NCI-H446 treated with DMSO at 0.1 percent for 48 hours (cell line): ENCODE results near the gene SLC24A5.

Experiments used
- DNase-seq: peaks from one replicate; lab custom pipeline; 2025; lab: John Stamatoyannopoulos, UW

The SLC24A5 gene

GRCh38 chr15:48120745-48121144 is at the start of gene SLC24A5:
SLC24A5 (plus strand) TSS chr15:48120990; CDS start chr15:48121045, 55 bp downstream.
- DNase-seq: no peak

- DNase-seq: no peak
These were observed 47.8 kb upstream of the SLC24A5 start for GRCh38 chr15:48072941-48073340.

GRCh38 chr15:48073881-48074280 is 46.9 kb upstream of the SLC24A5 start:
- DNase-seq: no peak

DNA sequence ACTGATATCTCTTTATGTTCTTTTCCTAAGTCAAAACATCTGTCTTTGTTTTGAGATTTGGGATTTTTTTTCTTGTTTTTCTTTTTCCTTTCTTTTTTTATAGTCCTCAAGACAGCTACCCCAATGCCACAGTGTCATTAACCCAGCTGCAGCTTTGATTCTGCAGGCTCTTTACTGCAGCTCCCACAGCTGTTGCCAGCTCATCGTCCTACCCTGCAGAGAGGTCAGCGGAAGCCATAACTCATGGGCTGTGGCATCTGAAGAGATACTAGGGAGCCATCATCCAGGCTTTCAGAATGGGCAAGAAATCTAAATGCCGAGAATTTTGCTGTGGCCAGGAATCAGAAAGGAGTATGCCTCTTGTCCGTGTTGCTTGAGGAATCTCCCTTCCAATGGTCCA is 44.3 kb upstream of the SLC24A5 start:
- no peak for DNase-seq

DNA sequence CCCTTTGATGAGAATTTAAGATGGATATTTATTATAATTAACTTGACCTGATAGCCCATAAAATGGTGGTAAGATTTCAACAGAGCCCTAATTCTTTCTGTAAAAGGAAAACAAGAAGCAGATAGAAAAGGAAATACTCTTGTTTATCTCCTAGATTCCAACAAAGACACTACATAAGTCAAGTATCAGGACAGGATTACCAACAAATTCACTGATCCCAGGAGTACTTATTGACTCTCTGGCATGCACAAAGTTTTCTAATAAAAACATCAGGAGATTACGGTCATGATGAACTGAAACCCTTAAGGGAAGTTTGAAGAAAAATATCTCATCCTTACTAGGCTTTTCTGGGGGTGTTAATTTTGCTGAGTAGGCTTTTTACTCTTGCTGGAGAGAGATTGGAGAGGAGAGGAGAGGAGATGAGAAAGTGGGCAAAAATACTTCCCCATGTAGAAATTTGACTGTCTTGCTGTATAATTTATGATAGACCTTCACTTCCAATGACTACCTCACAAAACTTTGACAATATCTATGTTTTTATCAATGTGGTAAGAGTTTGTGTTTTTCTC is 43.1 kb upstream of the SLC24A5 start:
- no peak for DNase-seq

DNA sequence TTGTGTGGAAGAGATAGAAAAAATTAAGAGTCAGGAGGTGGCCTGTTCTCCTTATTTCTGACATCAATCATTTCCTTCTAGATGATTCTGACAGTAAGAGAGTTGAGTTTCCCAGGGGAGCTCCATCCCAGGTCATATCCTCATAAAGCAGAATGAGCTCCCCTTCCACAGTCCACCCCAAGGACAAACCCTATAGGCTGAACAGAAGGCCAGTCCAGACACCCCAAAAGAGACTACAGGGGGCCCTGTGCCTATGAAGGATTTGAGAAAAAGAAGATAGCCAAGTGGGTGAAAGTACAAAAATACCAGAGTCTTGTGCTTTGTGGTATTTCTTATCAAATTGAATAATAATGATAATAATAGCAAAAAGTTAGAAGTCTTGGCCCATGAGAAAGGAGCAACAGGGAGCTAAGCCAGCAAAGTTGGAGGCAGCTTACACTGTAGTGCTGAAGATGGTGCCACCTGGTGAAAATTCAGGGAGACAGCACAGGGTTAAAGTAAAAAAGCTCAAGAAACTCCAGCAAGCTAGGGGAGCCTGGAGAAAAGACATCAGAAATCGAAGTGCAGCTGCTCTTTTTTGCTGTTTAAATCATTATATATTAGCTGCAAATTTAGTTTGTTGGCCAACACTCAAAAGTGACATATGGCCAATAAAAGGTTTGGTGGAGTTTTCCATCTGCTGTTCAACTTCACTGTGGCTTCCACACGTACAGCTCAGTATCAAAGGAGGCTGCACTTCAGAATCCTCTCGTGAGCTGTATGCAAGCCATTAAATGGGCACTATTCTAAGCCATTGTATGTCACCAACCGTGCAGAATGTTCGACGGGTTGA is 35.8 kb upstream of the SLC24A5 start:
- DNase-seq: peak; percentile 88

- peak; percentile 74 for DNase-seq
These were observed 35.2 kb upstream of the SLC24A5 start for GRCh38 chr15:48085591-48085930.

- DNase-seq: peak; percentile 77
These were observed 34.7 kb upstream of the SLC24A5 start for GRCh38 chr15:48086133-48086532.

GRCh38 chr15:48086576-48086975 is 34.2 kb upstream of the SLC24A5 start:
- peak; percentile 77 for DNase-seq

GRCh38 chr15:48087844-48088243 is 32.9 kb upstream of the SLC24A5 start:
- DNase-seq: no peak

GRCh38 chr15:48089702-48090101 is 31.1 kb upstream of the SLC24A5 start:
- no peak for DNase-seq

- DNase-seq: no peak
These were observed 30.7 kb upstream of the SLC24A5 start for GRCh38 chr15:48090115-48090514.

- no peak for DNase-seq
These were observed 30.1 kb upstream of the SLC24A5 start for GRCh38 chr15:48090666-48091065.

DNA sequence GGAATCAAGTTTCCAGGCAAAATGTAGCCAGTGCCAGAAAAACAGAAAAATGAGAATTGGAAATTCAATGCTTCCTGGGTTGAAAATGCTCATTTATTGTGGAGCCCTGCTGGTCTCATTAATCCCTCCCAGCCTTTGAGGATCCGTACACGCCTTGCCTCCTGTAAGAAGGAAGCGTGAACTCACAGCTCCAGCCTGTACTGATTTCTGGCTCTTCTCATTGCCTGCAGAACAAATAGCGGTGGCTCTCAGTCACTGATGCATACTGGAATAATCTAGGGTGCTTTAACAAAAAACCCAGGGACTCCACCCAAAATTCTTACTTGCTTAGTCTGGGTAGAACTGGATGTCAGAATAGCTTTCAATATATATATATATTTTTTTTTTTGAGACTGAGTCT is 29.3 kb upstream of the SLC24A5 start:
- DNase-seq: no peak

DNA sequence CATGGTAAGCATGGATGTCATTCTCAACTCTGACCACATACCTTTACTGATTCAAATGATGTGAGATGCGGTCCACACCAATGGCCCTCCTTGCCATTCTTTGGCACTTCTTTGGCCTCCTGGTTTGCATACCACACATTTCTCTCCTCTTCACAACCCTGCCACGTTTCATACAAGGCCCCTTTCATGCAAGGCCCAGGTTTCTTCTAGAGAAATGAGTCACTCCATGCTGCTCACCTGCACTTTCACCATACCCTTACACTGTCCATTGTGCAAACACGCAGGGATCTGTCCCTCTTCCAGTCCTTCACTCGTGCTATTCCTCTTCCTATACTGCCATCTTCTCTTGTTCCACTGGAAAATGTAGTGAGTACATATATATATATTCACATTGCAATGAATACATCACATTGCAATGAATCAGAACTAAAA is 24.4 kb upstream of the SLC24A5 start:
- DNase-seq: no peak

- DNase-seq: no peak
These were observed 24.0 kb upstream of the SLC24A5 start for GRCh38 chr15:48096813-48097212.

DNA sequence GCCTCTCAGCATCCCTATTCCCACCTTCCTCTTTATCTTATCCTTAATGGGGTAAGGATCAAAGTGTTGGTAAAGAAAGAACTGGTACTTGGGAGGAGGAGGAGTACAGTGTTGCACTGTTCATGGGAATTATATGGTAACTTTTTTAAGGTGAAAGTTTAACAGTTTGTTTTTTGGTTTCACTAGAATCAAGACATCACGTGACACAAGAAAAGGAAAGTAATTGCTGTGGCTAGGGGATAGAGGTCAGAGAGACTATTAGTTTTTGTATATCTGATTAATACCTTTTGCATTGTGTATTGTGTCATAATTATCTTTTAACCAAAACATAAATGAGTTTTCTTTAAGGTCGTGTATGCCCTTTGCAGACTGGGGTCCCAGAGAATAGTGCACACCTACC is 23.5 kb upstream of the SLC24A5 start:
- DNase-seq: no peak

DNA sequence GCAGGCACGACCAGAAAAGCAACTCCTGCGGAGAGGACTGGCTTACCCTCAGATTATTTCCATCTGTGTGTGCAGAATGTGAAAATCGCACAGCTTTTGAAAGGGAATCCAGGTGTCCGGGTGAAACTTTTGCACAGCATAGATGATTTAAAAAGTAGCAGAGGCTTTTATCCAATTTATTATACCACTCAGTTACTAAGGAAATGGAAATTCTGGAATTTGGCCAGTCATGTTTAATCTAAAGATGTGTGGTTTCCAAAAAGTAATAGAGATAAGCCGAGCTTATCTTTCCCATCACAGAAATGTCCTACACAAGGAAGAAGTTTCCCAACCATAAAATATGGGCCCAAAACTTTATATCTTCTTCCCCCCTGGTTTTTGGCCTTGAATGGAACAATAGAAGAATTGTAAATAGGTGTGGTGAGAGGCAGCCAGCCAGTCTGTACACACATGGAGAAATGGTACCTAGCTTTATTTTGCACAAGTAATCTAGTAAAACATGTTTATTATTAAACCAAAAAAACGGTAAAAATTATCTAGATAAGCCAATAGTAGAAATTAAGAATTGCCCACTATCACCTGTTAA is 19.3 kb upstream of the SLC24A5 start:
- no peak for DNase-seq

DNA sequence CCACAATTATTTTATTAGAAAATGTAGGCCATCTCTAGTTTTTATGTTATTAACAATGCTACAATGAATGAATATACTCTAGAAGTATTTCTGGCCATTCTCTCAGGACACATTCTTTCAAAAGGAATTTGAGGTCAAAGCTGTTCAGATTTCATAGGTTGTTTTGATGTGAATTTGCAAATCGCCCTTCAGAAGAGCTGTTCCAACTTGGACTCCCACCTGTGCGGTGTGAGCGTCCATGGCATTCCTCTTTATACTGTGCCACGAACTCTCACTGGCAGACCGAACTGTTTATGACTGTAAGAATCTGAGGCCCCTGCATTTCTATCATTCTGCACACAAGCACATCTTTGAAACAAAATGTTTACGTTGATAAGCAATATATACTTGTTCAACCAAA is 18.6 kb upstream of the SLC24A5 start:
- DNase-seq: no peak

DNA sequence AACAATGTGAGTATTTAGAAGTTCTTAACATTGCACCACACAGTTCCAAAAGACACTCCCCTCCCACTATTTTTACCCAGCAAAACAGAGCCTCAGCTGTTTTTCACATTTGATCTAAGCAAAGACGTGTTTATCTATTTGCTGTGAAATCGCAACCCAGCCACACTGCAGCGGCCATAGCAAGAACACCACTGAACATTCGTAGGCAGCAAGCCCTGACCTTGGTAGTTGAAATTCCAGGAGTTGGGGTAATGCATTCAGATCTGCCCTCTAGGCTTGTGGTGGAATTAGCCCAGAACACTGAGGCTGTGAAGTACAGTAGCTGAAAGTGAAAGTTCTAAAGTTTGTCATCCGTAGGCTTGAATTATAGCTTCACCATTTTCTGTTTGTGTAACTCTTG is 17.1 kb upstream of the SLC24A5 start:
- DNase-seq: no peak

GRCh38 chr15:48105936-48106335 is 14.9 kb upstream of the SLC24A5 start:
- DNase-seq: no peak

- DNase-seq: no peak
These were observed 11.6 kb upstream of the SLC24A5 start for GRCh38 chr15:48109212-48109611.

- no peak for DNase-seq
These were observed 10.8 kb upstream of the SLC24A5 start for GRCh38 chr15:48109856-48110531.
